22Rv1 (cell line): ENCODE measurements around the gene MCM9.

Experiments used
- ZFX ChIP-seq: fragments of 450-650 bp; IDR thresholded peaks from 2 replicates; pipeline ENCODE4 v1.6.1; 2017; ENCODE audit warnings: antibody characterized with exemption, borderline replicate concordance
- TF ChIP-seq, protein P1 (sequence below): fragments of 450-650 bp; IDR thresholded peaks from 2 replicates; pipeline ENCODE4 v1.5.1; 2017; ENCODE audit warnings: mild to moderate bottlenecking

DNA sequence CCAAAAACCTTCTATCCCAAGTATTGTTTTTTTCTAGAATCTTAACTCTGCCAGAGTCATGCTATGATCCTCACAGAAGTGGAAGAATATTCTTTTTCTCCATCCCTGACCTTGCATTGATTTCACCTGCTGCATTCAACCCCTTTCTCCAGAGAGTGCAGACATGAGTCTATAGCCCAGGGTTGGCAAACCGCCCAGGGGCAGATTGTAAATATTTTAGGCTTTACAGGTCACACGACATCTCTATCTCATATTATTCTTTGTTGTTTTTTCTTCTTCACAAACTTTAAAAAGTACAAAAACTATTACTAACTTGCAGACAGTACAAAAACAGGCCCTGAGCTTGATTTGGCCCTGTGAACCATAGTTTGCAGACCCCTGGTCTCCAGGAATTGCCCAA, 153.1 kb downstream of the MCM9 start:
- TF ChIP-seq, protein P1, sequence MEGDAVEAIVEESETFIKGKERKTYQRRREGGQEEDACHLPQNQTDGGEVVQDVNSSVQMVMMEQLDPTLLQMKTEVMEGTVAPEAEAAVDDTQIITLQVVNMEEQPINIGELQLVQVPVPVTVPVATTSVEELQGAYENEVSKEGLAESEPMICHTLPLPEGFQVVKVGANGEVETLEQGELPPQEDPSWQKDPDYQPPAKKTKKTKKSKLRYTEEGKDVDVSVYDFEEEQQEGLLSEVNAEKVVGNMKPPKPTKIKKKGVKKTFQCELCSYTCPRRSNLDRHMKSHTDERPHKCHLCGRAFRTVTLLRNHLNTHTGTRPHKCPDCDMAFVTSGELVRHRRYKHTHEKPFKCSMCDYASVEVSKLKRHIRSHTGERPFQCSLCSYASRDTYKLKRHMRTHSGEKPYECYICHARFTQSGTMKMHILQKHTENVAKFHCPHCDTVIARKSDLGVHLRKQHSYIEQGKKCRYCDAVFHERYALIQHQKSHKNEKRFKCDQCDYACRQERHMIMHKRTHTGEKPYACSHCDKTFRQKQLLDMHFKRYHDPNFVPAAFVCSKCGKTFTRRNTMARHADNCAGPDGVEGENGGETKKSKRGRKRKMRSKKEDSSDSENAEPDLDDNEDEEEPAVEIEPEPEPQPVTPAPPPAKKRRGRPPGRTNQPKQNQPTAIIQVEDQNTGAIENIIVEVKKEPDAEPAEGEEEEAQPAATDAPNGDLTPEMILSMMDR = no peak
- TF ChIP-seq ZFX = no peak
